Dedifferentiated amniotic fluid mesenchymal stem cell (primary cell): ENCODE measurements around the gene WDR83.
A peak's percentile ranks its signal among the peaks of the same experiment; 100 is the strongest.

Source experiments
- DNase-seq: peaks from one replicate; pipeline ENCODE4 v3.0.0-alpha.2; 2016; ENCODE audit errors: extremely low spot score

WDR83 gene

DNA sequence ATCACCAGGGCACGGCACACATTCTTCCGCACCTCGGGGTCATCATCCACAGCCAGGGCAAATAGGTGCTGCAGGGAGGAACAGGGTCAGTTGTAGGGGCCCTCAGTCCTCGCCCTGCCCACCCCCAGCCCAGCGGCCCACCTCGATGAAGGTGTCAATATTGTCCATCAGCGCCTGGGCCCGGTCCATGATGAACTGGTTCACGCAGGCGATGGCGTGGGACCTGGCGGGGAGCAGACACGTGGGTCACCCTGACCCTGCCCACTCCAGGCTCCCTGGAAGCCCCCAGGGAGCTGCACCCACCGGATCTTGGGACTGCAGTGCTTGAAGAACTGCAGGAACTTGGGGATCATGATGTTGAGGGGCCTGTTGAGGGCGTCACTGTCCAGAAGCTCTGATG lies 48.5 kb downstream of the WDR83 start:
- DNase-seq, result no peak

DNA sequence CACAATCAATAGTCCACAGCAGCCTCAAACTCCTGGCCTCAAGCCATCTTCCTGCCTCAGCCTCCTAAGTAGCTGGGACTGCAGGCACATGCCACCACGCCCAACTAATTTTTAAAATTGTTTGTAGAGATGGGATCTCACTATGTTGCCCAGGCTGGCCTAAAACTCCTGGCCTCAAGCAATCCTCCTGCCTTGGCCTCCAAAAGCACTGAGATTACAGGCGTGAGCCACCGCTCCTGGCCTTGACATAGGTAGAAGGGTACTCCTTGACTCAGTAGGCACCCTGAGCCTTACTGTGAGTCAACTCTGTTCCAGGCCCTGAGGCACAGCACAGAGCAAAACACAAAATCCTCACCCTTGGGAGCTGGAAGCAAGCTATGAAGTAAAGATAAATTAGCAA lies 49.3 kb downstream of the WDR83 start:
- DNase-seq, result no peak

DNA sequence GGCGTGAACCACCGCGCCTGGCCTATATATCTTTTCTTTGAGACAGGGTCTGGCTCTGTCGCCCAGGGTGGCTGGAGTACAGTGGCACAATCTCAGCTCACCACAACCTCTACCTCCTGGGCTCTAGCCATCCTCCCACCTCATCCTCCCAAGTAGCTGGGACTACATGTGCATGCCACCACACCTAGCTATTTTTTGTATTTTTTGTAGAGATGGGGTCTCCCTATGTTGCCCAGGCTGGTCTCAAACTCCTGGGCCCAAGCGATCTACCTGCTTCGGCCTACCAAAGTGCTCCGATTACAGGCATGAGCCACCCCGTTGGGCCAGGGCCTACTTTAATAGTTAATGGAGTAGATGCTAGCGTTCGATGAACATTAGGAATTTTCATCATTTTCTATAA lies 53.7 kb downstream of the WDR83 start:
- no peak for DNase-seq

DNA sequence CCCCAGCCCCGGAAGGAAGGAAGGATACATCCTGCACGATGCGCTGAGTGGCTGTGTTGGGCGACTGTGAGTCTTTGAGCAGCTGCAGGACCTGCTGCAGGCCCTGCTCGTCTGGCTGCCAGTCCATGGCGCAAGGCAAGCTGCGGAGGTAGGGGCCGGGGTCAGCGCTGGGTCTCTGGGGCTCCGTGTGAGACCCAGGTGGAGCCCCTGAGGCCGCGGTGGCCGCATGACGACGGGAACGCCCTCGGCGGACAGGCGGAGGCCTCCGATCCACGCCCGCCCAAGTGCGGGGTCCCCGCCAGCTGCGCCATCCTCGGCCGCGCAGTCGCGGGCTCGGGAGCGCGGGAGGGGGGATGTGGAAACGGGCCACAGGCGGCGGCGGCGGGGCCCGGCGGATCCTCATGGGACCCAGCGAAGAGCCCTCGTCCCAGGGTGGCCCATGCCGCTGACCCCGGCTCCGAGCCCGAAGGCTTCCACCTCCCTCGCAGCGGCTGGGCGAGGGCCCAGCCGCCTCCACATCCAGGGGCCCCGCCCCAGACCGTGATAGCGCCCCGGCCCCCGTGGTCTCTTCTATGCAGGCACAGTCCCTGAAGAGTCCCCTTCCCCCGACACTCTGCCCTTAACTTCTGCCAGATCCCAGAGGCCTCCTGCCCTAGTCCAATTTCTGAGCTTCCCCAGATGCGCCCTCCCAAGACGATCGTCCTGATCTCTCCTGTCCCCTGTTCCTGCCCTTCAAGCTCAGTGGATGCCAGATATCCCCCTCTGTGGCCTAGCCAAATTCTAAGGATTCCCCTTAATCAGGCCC lies 54.4 kb downstream of the WDR83 start:
- no peak for DNase-seq

DNA sequence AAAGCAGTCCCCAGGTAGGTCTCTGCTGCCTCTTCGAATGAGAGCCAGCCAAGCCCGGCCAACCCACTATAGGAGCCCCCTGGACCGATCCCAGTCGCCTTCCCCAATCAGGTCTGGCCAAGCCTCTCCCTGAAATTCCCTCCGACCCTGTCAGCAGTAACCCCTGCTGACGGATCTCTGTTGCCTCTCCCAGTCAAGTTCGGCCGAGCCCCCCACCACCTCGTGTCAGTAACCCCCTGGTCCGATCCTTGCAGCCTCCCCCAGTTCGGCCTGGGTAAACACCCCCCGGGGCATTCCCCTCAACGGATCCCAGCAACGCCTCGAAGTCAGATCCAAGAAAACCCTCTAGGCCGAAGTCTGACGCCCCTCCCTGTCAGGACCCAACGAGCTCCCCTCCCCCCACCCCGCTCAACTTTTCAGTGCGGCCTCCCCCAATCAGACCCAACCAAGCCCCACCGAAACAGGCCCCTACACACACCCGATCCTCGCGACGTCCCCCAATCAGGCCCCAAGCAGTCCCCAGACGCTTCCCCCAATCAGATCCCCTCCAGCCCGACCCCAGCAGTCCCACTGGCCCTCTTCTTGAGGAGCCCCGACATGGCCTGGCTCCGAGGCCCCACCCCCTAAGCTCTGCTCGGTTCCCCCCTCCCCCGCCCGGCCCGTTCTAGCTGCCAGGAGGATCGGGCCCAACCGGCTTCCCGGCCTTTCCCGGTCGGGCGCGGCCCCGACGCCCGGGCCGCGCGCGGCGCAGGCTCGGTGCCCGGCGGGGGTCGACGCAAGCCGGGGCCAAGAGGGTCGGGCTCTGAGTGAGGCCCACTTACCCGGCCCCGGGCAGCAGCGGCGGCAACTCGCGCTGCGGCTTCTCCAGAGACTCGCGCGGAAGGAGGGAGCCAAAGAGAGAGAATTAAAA lies 55.3 kb downstream of the WDR83 start:
- DNase-seq, result peak; percentile 41

DNA sequence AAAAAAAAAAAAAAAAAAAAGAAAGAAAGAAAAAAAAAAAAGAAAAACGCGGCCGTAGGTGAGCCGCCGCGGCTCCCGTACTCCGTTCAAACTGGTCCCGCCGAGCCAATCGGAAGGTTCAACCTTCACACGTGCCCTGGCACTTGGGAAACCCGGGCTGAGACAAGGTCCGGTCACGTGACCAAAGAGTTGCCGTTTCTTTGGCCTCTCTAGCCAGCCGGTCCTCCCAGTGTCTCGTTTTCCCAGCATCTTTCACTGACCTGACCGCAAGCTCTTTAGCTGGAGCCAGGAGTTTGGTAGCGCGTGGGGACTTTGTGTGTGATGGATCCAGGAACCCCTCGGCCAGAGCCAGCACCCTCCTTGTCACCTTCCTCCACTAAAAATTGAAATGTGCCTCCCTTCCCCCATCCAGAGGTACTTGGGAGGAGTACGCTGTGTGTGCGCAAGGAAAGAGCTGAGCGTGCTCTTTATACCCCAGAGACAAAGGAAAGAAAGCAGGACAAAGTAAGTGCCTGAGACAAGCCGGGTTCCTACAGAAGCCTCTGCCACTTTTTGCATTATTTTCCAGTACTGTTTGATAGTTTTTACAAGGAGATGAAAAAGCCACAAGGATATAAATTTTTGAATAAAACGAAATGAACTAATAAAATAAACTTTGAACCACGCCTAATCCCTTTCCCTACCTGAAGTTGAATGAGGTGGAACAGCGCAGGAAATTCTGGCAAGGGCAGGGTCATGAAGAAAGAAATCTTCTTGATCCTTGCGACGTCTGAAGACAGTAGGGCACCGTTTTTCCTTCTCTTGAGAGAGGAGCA lies 56.2 kb downstream of the WDR83 start:
- peak; percentile 99 for DNase-seq

DNA sequence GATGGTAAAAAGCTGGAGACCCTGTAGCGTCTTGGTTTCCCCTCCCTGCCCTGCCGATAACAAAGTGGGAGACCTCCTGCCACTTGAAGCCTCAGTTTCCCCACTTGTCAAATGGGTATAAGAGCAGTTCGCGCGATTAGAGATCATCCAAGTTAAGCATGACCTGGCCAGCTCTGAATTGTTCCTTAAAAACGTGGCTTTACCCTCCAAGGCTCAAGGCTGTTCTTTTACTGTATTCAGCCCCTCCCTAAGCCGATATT lies 56.7 kb downstream of the WDR83 start:
- DNase-seq, result no peak

DNA sequence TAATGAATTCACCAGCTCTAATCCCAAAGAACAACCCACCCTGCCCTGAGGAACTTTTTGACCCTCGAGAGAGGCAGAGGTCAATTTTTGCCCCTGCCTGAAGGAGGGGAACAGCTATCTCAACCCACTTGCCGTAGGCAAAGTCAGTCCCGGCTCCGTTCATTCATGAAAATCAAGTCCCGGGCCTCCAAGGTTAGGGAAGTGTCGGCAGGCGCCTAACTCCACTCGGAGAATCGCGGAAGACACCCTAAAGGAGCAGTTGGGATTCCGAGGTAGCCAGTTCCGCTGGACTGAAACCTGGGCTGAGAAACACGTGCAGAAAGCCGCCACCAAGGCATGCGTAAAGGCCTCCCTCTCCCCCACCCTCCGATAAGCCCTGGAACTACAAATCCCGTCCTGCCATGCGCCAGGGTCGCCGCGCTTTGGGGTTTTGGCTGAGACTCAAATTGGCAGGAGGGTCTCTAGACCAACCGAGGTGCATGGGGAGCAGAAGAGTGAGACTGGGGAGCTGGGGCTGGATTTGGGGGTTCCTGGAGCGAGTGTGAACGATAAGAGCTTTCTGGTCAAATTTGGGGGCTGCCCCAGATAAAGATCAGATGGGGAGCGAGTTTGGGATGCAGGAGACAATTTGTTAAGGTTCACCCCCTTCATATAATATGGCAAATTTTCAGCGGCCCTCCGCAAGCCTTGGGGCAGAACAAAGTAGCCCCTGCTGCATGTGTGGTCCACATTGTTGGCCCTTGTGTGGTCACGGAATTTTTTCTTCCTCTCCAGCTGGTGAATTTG lies 57.2 kb downstream of the WDR83 start, which contains the start of gene TNPO2:
TSS of gene TNPO2 (minus strand) at position 292 of the 786 bp plus-strand sequence. CDS start 2,955 bp downstream, outside the sequence.
- no peak for DNase-seq
